Panc1 (cell line): Measurements from ENCODE around the gene VAMP8. TPM values are rescaled to one million over a fixed set of nuclear protein-coding genes. Genes with fewer than 3 reads are reported as not detected.

Experiments used
- ATAC-seq: fragments of 200-7000 bp; cut with Tn5 transposase; 2 replicates; pipeline ENCODE4 v1.9.1; 2020; ENCODE audit warnings: mild to moderate bottlenecking, moderate library complexity
- BruUV-seq: library from RNA; stranded (reverse); fragments of 400-500 nt; replicated peaks from 2 replicates; lab custom pipeline; 2021; lab: Mats Ljungman, UMichigan
- CTCF ChIA-PET: fragments of 300-600 bp; sonication (Branson Sonifier 250); formaldehyde crosslinking; loops from one replicate; lab custom pipeline; 2022; ENCODE audit warnings: antibody characterized with exemption; lab: Charles Lee
- POLR2A ChIA-PET: fragments of 300-600 bp; sonication (Branson Sonifier 250); formaldehyde crosslinking; loops from one replicate; lab custom pipeline; 2022; ENCODE audit warnings: antibody characterized with exemption; lab: Charles Lee
- DNase-seq: peaks from one replicate; pipeline ENCODE4 v3.0.0-alpha.2; 2010; ENCODE audit warnings: low read depth, low spot score
- H3K27ac ChIP-seq: 2 replicates; pipeline ENCODE4 v1.5.1; 2011; ENCODE audit warnings: mild to moderate bottlenecking, low read length, inconsistent platforms
- H3K27me3 ChIP-seq: fragments of 200-500 bp; sonication (Bioruptor generic); 2 replicates; pipeline ENCODE4 v1.6.0; 2014; ENCODE audit warnings: low read length, inconsistent platforms; ENCODE audit not compliant: control insufficient read depth, insufficient read depth
- H3K36me3 ChIP-seq: fragments of 200-500 bp; sonication (Bioruptor generic); 2 replicates; pipeline ENCODE4 v1.5.1; 2014; ENCODE audit warnings: inconsistent platforms, mild to moderate bottlenecking, low read length, moderate library complexity; ENCODE audit not compliant: control insufficient read depth, insufficient read depth
- H3K4me1 ChIP-seq: 2 replicates; pipeline ENCODE4 v1.5.1; 2011; ENCODE audit warnings: inconsistent platforms, mild to moderate bottlenecking, low read length, moderate library complexity; ENCODE audit not compliant: control insufficient read depth, insufficient read depth
- H3K4me3 ChIP-seq, 2 experiments: 2 replicates each; pipeline ENCODE4 v1.5.1; 2011 to 2012; ENCODE audit warnings: low read depth in 2 of 2, low read length in 2 of 2, mild to moderate bottlenecking in 2 of 2, inconsistent platforms in 1 of 2, moderate library complexity in 1 of 2
- H3K9me3 ChIP-seq: fragments of 200-500 bp; sonication (Bioruptor generic); 2 replicates; pipeline ENCODE4 v1.5.1; 2014; ENCODE audit warnings: low read depth, mild to moderate bottlenecking, inconsistent platforms, low read length, moderate library complexity; ENCODE audit not compliant: control insufficient read depth, insufficient read depth
- POLR2AphosphoS5 ChIP-seq: IDR thresholded peaks from 2 replicates; pipeline ENCODE4 v1.6.1; 2012; ENCODE audit warnings: mild to moderate bottlenecking, low read depth, low read length, moderate library complexity
- SIN3A ChIP-seq: IDR thresholded peaks from 2 replicates; pipeline ENCODE4 v1.6.1; 2012; ENCODE audit warnings: low read depth, mild to moderate bottlenecking, low read length, moderate library complexity, borderline replicate concordance; ENCODE audit not compliant: insufficient read depth
- TCF7L2 ChIP-seq: IDR thresholded peaks from 2 replicates; pipeline ENCODE4 v1.6.1; 2011; ENCODE audit warnings: mild to moderate bottlenecking, low read depth, low read length, inconsistent platforms
- in situ Hi-C: cut with HindIII; loops from 2 replicates; pipeline ENCODE4 v1.10.0; 2016; ENCODE audit warnings: low sequenced_read_pairs, low pct_unique_long_range_greater_than_20kb
- intact Hi-C: fragments of 100-400 bp; cut with micrococcal nuclease; formaldehyde crosslinking; loops from one replicate; pipeline ENCODE4 v1.10.0; 2022; ENCODE audit not compliant: unreplicated experiment
- total RNA-seq: library from RNA; stranded (reverse); gene quantifications from one replicate; pipeline ENCODE4 v1.2.1, GENCODE V29; 2021; ENCODE audit not compliant: unreplicated experiment
- TF ChIP-seq, protein P1 (sequence below): fragments of 450-650 bp; IDR thresholded peaks from 2 replicates; pipeline ENCODE4 v1.5.1; 2017; ENCODE audit warnings: mild to moderate bottlenecking
- TF ChIP-seq, protein P2 (sequence below), 2 experiments: IDR thresholded peaks; 2 replicates each; pipeline ENCODE4 v1.6.1; 2011 to 2012; ENCODE audit warnings: low read depth in 2 of 2, control low read depth in 1 of 2, low read length in 1 of 2, mild to moderate bottlenecking in 1 of 2, moderate library complexity in 1 of 2; ENCODE audit not compliant: insufficient read depth in 1 of 2

Gene VAMP8
- total RNA-seq, 1 experiment from 2014 or later, result 93.2 TPM

DNA sequence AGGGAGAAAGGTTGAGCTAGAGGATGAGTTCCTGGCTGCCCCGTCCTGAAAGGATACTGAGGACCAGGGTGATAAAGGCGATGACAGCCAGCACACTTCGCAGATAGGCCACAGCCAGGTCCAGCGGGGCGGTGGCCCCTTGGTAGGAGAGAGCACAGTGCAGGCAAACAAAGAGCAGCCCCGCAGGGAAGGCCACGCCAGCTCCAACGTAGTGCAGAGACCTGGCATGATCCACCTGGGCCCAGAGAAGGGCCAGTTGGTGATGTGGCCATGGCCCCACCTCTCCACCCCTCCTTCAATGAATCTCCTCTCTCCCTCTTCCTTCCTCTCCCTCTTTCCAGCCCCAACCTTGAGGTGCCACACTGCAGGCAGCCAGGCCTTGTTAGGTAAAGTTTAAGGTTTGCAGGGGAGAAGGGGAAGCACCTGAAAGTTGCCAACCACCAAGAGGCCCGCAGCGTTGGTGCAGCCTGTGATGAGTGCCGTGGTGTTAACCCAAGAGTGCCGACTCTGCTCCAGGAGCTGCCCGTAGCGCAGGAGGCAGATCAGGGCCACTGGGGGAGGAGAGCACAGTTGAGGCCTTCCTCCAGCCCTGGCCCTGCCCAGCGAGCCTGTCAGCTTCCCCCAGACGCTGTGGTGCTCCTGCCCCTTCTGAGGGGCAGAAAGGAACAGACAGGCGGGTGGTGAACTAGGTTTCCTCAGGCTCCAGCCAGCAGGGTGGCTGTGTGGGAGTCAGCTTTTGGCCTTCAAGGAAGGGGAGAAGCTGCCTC is 22.3 kb downstream of the VAMP8 start:
- in situ Hi-C loops (no loop called here), intact Hi-C loops (no loop called here)
- Histone ChIP-seq H3K36me3 (peaks cover 2% of the 10 kb centered on the region; the same call in 1 of the 2 replicates), H3K27ac (peak overlapping the region; percentile 23; the same call in 1 of the 2 replicates), H3K4me3 (no peak overlapping the region), H3K9me3 (no peaks in the 10 kb centered on the region), H3K27me3 (no peaks in the 10 kb centered on the region), H3K4me1 (peaks cover 40% of the 10 kb centered on the region)
- TF ChIP-seq, protein P1, sequence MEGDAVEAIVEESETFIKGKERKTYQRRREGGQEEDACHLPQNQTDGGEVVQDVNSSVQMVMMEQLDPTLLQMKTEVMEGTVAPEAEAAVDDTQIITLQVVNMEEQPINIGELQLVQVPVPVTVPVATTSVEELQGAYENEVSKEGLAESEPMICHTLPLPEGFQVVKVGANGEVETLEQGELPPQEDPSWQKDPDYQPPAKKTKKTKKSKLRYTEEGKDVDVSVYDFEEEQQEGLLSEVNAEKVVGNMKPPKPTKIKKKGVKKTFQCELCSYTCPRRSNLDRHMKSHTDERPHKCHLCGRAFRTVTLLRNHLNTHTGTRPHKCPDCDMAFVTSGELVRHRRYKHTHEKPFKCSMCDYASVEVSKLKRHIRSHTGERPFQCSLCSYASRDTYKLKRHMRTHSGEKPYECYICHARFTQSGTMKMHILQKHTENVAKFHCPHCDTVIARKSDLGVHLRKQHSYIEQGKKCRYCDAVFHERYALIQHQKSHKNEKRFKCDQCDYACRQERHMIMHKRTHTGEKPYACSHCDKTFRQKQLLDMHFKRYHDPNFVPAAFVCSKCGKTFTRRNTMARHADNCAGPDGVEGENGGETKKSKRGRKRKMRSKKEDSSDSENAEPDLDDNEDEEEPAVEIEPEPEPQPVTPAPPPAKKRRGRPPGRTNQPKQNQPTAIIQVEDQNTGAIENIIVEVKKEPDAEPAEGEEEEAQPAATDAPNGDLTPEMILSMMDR, result no peak
- TF ChIP-seq, protein P2, sequence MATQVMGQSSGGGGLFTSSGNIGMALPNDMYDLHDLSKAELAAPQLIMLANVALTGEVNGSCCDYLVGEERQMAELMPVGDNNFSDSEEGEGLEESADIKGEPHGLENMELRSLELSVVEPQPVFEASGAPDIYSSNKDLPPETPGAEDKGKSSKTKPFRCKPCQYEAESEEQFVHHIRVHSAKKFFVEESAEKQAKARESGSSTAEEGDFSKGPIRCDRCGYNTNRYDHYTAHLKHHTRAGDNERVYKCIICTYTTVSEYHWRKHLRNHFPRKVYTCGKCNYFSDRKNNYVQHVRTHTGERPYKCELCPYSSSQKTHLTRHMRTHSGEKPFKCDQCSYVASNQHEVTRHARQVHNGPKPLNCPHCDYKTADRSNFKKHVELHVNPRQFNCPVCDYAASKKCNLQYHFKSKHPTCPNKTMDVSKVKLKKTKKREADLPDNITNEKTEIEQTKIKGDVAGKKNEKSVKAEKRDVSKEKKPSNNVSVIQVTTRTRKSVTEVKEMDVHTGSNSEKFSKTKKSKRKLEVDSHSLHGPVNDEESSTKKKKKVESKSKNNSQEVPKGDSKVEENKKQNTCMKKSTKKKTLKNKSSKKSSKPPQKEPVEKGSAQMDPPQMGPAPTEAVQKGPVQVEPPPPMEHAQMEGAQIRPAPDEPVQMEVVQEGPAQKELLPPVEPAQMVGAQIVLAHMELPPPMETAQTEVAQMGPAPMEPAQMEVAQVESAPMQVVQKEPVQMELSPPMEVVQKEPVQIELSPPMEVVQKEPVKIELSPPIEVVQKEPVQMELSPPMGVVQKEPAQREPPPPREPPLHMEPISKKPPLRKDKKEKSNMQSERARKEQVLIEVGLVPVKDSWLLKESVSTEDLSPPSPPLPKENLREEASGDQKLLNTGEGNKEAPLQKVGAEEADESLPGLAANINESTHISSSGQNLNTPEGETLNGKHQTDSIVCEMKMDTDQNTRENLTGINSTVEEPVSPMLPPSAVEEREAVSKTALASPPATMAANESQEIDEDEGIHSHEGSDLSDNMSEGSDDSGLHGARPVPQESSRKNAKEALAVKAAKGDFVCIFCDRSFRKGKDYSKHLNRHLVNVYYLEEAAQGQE (IDR thresholded peaks at IDR 0.05; ENCODE audit: insufficient read depth in 1 of 2, low read depth in 2 of 2, low read length in 1 of 2), result no peak
- TF ChIP-seq TCF7L2, result no peak
- no peak for TF ChIP-seq POLR2AphosphoS5
- no peak for TF ChIP-seq SIN3A
- CTCF ChIA-PET, result no interaction called here
- POLR2A ChIA-PET, result no interaction called here
- DNase-seq (no peak), ATAC-seq (no peak)
- no TSS peak for BruUV-seq

DNA sequence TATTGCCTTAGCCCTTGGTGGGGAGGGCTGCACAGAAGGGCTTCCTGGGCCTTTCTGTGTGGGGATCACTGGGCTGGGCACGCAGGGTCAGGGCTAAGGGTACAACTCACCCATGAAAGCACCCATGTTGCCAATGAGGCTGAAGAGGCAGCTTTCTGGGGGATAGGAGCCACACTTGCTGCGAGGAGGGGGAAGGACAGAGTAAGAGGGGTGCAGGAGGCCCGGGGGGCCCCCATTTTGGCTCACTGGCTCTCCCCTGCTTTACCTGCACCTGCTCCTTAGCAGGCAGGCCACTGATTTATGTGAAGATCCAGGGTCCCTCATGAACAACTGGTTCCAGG is 22.8 kb downstream of the VAMP8 start:
- H3K27me3 ChIP-seq, result no peaks in the 10 kb centered on the region
- H3K27ac ChIP-seq, result no peak overlapping the region; the same call in 1 of the 2 replicates
- ChIA-PET CTCF (no interaction called here), POLR2A (interaction anchor here (0.6 kb wide), 1 partner anchor 51 kb away, joined by 6 read pairs; no protein-coding TSS in a partner anchor)
- peaks cover 37% of the 10 kb centered on the region for H3K4me1 ChIP-seq
- DNase-seq (no peak), ATAC-seq (no peak)
- no peak overlapping the region for H3K4me3 ChIP-seq
- TF ChIP-seq POLR2AphosphoS5, result no peak
- TF ChIP-seq, protein P1, result no peak
- no peak for TF ChIP-seq SIN3A
- TF ChIP-seq, protein P2 (IDR thresholded peaks at IDR 0.05; ENCODE audit: insufficient read depth in 1 of 2, low read depth in 2 of 2, low read length in 1 of 2), result no peak
- no peak for TF ChIP-seq TCF7L2
- BruUV-seq, result no TSS peak
- in situ Hi-C loops (no loop called here), intact Hi-C loops (no loop called here)
- H3K9me3 ChIP-seq, result no peaks in the 10 kb centered on the region
- peaks cover 2% of the 10 kb centered on the region; the same call in 1 of the 2 replicates for H3K36me3 ChIP-seq
